Upper lobe of right lung (tissue), 1 donor: ENCODE results near the gene XAF1. TPM values are rescaled to one million over a fixed set of nuclear protein-coding genes. Genes with fewer than 3 reads are reported as not detected.

Source experiments
- ATAC-seq: fragments of 200-7000 bp; cut with Tn5 transposase; one replicate; pipeline ENCODE4 v1.9.1; 2020; ENCODE audit warnings: mild to moderate bottlenecking, moderate library complexity
- DNase-seq: peaks from one replicate; pipeline ENCODE4 v3.0.0-alpha.2; 2020
- H3K27ac ChIP-seq: fragments of 200-600 bp; one replicate; pipeline ENCODE4 v1.8.0; 2022
- H3K27me3 ChIP-seq: fragments of 200-600 bp; one replicate; pipeline ENCODE4 v1.8.0; 2022; ENCODE audit warnings: mild to moderate bottlenecking
- H3K36me3 ChIP-seq: fragments of 200-600 bp; one replicate; pipeline ENCODE4 v1.8.0; 2022
- H3K4me1 ChIP-seq: fragments of 200-600 bp; one replicate; pipeline ENCODE4 v1.8.0; 2022
- H3K4me3 ChIP-seq: fragments of 200-600 bp; one replicate; pipeline ENCODE4 v1.8.0; 2022; ENCODE audit warnings: mild to moderate bottlenecking
- H3K9me3 ChIP-seq: fragments of 200-600 bp; one replicate; pipeline ENCODE4 v1.8.0; 2022
- CTCF ChIP-seq: fragments of 200-600 bp; IDR thresholded peaks from one replicate; pipeline ENCODE4 v1.8.0; 2022; ENCODE audit warnings: antibody characterized with exemption
- intact Hi-C: fragments of 100-400 bp; cut with DNase I; formaldehyde crosslinking; loops from one replicate; pipeline ENCODE4 v1.11.0; 2022
- total RNA-seq: library from RNA; stranded (reverse); fragmentation: NEBNext Ultra II Directional; extraction: Animal tissue kit (Norgen Biotek cat#: 25700); gene quantifications from one replicate; pipeline ENCODE4 v1.2.1, GENCODE V29; 2021
- donor health status: DM: no; HTN: yes; CAD: no; lungs with severe emphysema.

Gene XAF1
- total RNA-seq, 1 donor from 2014 or later, result 89.0 TPM

GRCh38 chr17:6713918-6714271, 42.0 kb upstream of the XAF1 start:
- ATAC-seq (peak; percentile 5), DNase-seq (no peak)
- Histone ChIP-seq H3K36me3 (no peaks in the 10 kb centered on the region), H3K27ac (no peak overlapping the region), H3K4me1 (peaks cover 11% of the 10 kb centered on the region), H3K4me3 (peak overlapping the region; percentile 16), H3K9me3 (no peaks in the 10 kb centered on the region), H3K27me3 (peaks cover 44% of the 10 kb centered on the region)
- TF ChIP-seq CTCF, result no peak
- intact Hi-C loops, result no loop called here

DNA sequence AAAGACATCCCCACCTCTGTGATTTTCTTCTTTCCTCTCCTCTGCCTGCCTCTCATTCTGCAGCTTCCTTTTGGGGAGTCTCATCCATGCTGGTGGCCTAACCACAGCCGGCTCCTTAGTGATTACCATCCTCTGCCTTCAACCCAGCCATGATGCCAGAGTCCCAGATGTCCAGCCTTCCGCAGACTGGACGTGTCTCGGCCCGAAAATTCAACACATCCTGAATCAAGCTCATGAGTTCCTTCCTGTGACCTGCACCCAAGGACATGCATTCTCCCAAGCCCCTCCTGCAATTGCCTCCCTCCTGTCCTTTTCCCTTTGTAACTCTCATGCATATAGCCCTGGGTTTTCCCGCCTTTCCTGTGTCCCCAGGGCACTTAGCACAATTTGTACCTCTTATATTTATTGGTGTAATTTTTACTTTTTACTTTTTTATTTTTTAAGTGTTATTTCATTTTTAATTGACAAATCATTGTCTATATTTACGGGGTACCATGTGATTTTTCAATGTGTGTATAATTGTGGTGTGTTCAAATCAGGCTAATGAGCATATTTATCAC, 41.5 kb upstream of the XAF1 start:
- ATAC-seq, result no peak
- no peak for DNase-seq
- TF ChIP-seq CTCF, result no peak
- Histone ChIP-seq H3K9me3 (no peaks in the 10 kb centered on the region), H3K4me1 (peaks cover 11% of the 10 kb centered on the region), H3K36me3 (no peaks in the 10 kb centered on the region), H3K4me3 (no peak overlapping the region), H3K27me3 (peaks cover 43% of the 10 kb centered on the region), H3K27ac (no peak overlapping the region)
- intact Hi-C loops, result no loop called here

DNA sequence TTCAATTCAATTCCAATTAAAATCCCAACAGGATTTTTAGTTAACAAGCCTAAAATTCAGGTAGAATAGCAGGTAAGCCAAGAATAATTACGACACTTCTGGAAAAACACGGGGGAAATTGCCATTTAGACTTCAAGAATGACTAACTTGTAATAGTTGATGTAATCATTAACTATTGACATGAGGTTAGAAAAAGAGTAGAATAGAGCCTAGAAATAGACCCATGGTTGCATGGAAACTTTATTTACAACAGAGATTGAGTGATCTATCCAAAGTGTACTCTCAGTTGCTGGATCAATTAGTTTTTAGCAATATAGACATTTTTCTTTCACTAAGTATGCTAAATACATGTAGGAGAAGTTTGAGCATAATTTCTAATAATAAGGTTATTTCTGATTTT, 39.1 kb upstream of the XAF1 start:
- ATAC-seq, result no peak
- Histone ChIP-seq H3K27me3 (peaks cover 35% of the 10 kb centered on the region), H3K4me3 (no peak overlapping the region), H3K27ac (no peak overlapping the region), H3K4me1 (peaks cover 11% of the 10 kb centered on the region), H3K36me3 (no peaks in the 10 kb centered on the region), H3K9me3 (no peaks in the 10 kb centered on the region)
- intact Hi-C loops, result no loop called here
- no peak for TF ChIP-seq CTCF
- no peak for DNase-seq

- Histone ChIP-seq H3K27ac (no peak overlapping the region), H3K4me1 (no peaks in the 10 kb centered on the region), H3K36me3 (no peaks in the 10 kb centered on the region), H3K4me3 (no peak overlapping the region), H3K27me3 (no peaks in the 10 kb centered on the region), H3K9me3 (no peaks in the 10 kb centered on the region)
- TF ChIP-seq CTCF, result no peak
- intact Hi-C loops, result loop anchor here (10.0 kb wide), 1 partner anchor 57 kb away; no protein-coding TSS in a partner anchor
- DNase-seq (no peak), ATAC-seq (no peak)
Observed at GRCh38 chr17:6721744-6722143, 34.1 kb upstream of the XAF1 start.

DNA sequence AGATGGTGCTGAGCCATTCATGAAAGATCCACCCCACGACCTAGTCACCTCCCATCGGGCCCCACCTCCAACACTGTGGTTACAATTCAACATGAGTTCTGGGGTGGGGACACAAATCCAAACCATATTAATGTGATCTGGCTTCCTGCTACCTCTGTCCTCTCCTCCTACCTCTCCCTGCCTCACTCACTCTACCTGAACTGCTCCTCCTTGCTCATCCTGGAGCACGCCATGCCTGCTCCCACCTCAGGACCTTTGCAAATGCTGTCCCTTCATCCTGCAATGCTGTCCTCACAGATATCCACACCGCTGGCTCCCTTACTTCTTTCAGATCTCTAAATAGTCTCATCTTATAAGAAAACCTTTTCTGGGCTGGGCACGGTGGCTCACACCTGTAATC, 31.8 kb upstream of the XAF1 start:
- no peak for ATAC-seq
- intact Hi-C loops, result loop anchor here (10.0 kb wide), 1 partner anchor 59 kb away; no protein-coding TSS in a partner anchor
- H3K4me3 ChIP-seq, result no peak overlapping the region

More for the DNA sequence above, 31.8 kb upstream of the XAF1 start:
- H3K27me3 ChIP-seq, result no peaks in the 10 kb centered on the region
- no peak overlapping the region for H3K27ac ChIP-seq
- no peaks in the 10 kb centered on the region for H3K9me3 ChIP-seq
- H3K36me3 ChIP-seq, result no peaks in the 10 kb centered on the region
- no peaks in the 10 kb centered on the region for H3K4me1 ChIP-seq
- TF ChIP-seq CTCF, result no peak
- DNase-seq, result no peak
